ENCODE results near the gene UBC. TPM values are rescaled to one million over a fixed set of nuclear protein-coding genes. Genes with fewer than 3 reads are reported as not detected.

Gene UBC
- total and polyA plus RNA-seq, 2 donors (not counting 1 experiment from before 2014, with no cell fraction given) = 953 to 4,477 TPM

- ATAC-seq (ENCODE audit: low read depth) = no peak
- POLR2A ChIA-PET = no interaction called here
- Histone ChIP-seq H3K36me3 (replicated peaks in 1 of 2; ENCODE audit: control extremely low read depth in 1 of 2, control insufficient read depth in 1 of 2, extremely low read depth in 1 of 2, insufficient read depth in 2 of 2, low read length in 1 of 2) (no peaks in the 10 kb centered on the region), H3K79me2 (ENCODE audit: control insufficient read depth, insufficient read depth, low read length) (no peaks in the 10 kb centered on the region), H3K4me3 (ENCODE audit: control extremely low read depth in 1 of 5, extremely low read depth in 1 of 5, insufficient read depth in 1 of 5, low read depth in 2 of 5, low read length in 4 of 5) (no peak overlapping the region), H3K27ac (ENCODE audit: low read length in 2 of 2) (no peak overlapping the region), H2AFZ (ENCODE audit: insufficient read depth, low read depth, low read length, poor library complexity, severe bottlenecking) (no peak overlapping the region), H3K4me2 (replicated peaks; ENCODE audit: low read depth, low read length, poor library complexity, severe bottlenecking) (no peak overlapping the region), H3K27me3 (replicated peaks in 1 of 4; ENCODE audit: control extremely low read depth in 1 of 4, control insufficient read depth in 3 of 4, insufficient read depth in 4 of 4, low read length in 3 of 4) (no peaks in the 10 kb centered on the region), H3K9ac (ENCODE audit: low read length) (no peak overlapping the region), H3K9me3 (ENCODE audit: control extremely low read depth in 1 of 3, control insufficient read depth in 2 of 3, insufficient read depth in 1 of 3, low read length in 2 of 3) (no peaks in the 10 kb centered on the region), H4K20me1 (ENCODE audit: control insufficient read depth, insufficient read depth, low read length, poor library complexity, severe bottlenecking) (no peaks in the 10 kb centered on the region), H3K4me1 (ENCODE audit: control insufficient read depth in 2 of 2, insufficient read depth in 2 of 2, low read length in 2 of 2) (peaks cover 12 to 21% of the 10 kb centered on the region in 2 donors)
- no peaks in the 10 kb centered on the region for H3K9me3 Mint-ChIP-seq (ENCODE audit: insufficient read depth)
- no peak overlapping the region for H3K27ac Mint-ChIP-seq
- no peak for DNase-seq
- CTCF ChIA-PET = interaction anchor here (2.1 to 2.4 kb wide), 2 partner anchors 10 to 24 kb away, joined by 9 to 13 read pairs; no protein-coding TSS in a partner anchor
- intact Hi-C loops (cut with micrococcal nuclease) = no loop called here
- TF ChIP-seq EZH2 (IDR thresholded peaks at IDR 0.05; ENCODE audit: borderline replicate concordance, insufficient read depth, low read depth, low read length, poor library complexity, severe bottlenecking) (no peak), CTCF (IDR thresholded peaks at IDR 0.05) (no peak)
- H3K4me3 Mint-ChIP-seq = no peak overlapping the region
- no peaks in the 10 kb centered on the region for H3K27me3 Mint-ChIP-seq
- H3K4me1 Mint-ChIP-seq = peaks cover 24% of the 10 kb centered on the region
Observed at GRCh38 chr12:124930586-124930985, 16.1 kb upstream of the UBC start.

- Mint-ChIP-seq H3K27ac (peak overlapping the region; percentile 61), H3K9me3 (ENCODE audit: insufficient read depth) (no peaks in the 10 kb centered on the region), H3K4me1 (peaks cover 26% of the 10 kb centered on the region), H3K27me3 (no peaks in the 10 kb centered on the region), H3K4me3 (peak overlapping the region; percentile 93)
- Histone ChIP-seq H3K4me1 (ENCODE audit: control insufficient read depth in 2 of 2, insufficient read depth in 2 of 2, low read length in 2 of 2) (peaks cover 12 to 21% of the 10 kb centered on the region in 2 donors), H3K9me3 (ENCODE audit: control extremely low read depth in 1 of 3, control insufficient read depth in 2 of 3, insufficient read depth in 1 of 3, low read length in 2 of 3) (no peaks in the 10 kb centered on the region), H3K9ac (ENCODE audit: low read length) (no peak overlapping the region), H2AFZ (ENCODE audit: insufficient read depth, low read depth, low read length, poor library complexity, severe bottlenecking) (no peak overlapping the region), H3K27ac (ENCODE audit: low read length in 2 of 2) (no peak overlapping the region), H3K36me3 (replicated peaks in 1 of 2; ENCODE audit: control extremely low read depth in 1 of 2, control insufficient read depth in 1 of 2, extremely low read depth in 1 of 2, insufficient read depth in 2 of 2, low read length in 1 of 2) (no peaks in the 10 kb centered on the region), H3K4me2 (replicated peaks; ENCODE audit: low read depth, low read length, poor library complexity, severe bottlenecking) (no peak overlapping the region), H4K20me1 (ENCODE audit: control insufficient read depth, insufficient read depth, low read length, poor library complexity, severe bottlenecking) (no peaks in the 10 kb centered on the region), H3K27me3 (replicated peaks in 1 of 4; ENCODE audit: control extremely low read depth in 1 of 4, control insufficient read depth in 3 of 4, insufficient read depth in 4 of 4, low read length in 3 of 4) (no peaks in the 10 kb centered on the region), H3K4me3 (ENCODE audit: control extremely low read depth in 1 of 5, extremely low read depth in 1 of 5, insufficient read depth in 1 of 5, low read depth in 2 of 5, low read length in 4 of 5) (no peak overlapping the region), H3K79me2 (ENCODE audit: control insufficient read depth, insufficient read depth, low read length) (no peaks in the 10 kb centered on the region)
- no peak for ATAC-seq (ENCODE audit: low read depth)
- intact Hi-C loops (cut with micrococcal nuclease) = loop anchor here (10.0 kb wide), 1 partner anchor 365 kb away; the partner anchor contains the start of gene NCOR2
- POLR2A ChIA-PET = no interaction called here
- WGBS (ENCODE audit: insufficient coverage) = 88% methylated on average over 5 of the region's 9 CpGs
- no peak for DNase-seq
- CTCF ChIA-PET = interaction anchor here (0.8 to 2.4 kb wide), 2 partner anchors 11 to 23 kb away, joined by 3 to 9 read pairs; no protein-coding TSS in a partner anchor
- TF ChIP-seq EZH2 (IDR thresholded peaks at IDR 0.05; ENCODE audit: borderline replicate concordance, insufficient read depth, low read depth, low read length, poor library complexity, severe bottlenecking) = no peak
- no peak for TF ChIP-seq CTCF (IDR thresholded peaks at IDR 0.05)
Observed at GRCh38 chr12:124929649-124930419, 15.4 kb upstream of the UBC start.
